Neural progenitor cell (in vitro differentiated cells): ENCODE measurements around the gene EDIL3. TPM values are rescaled to one million over a fixed set of nuclear protein-coding genes. Genes with fewer than 3 reads are reported as not detected.

Experiments used
- DNase-seq: peaks from one replicate; pipeline ENCODE4 v3.0.0-alpha.2; 2016; ENCODE audit warnings: low spot score
- H2AFZ ChIP-seq: fragments of 200-600 bp; sonication (generic); replicated peaks from 2 replicates; pipeline ENCODE4 v1.6.1; 2016; ENCODE audit warnings: antibody characterized with exemption
- H3F3A ChIP-seq: fragments of 200-600 bp; sonication (generic); 2 replicates; pipeline ENCODE4 v1.6.1; 2016; ENCODE audit warnings: antibody characterized with exemption, low read depth
- H3K27ac ChIP-seq: fragments of 200-600 bp; sonication (generic); 2 replicates; pipeline ENCODE4 v1.5.1; 2016; ENCODE audit warnings: mild to moderate bottlenecking
- H3K27me3 ChIP-seq: fragments of 200-600 bp; sonication (generic); 2 replicates; pipeline ENCODE4 v1.6.1; 2016; ENCODE audit warnings: mild to moderate bottlenecking, moderate library complexity
- H3K36me3 ChIP-seq: fragments of 200-600 bp; sonication (generic); 2 replicates; pipeline ENCODE4 v1.5.1; 2016
- H3K4me1 ChIP-seq: fragments of 200-600 bp; sonication (generic); 2 replicates; pipeline ENCODE4 v1.6.1; 2016; ENCODE audit warnings: mixed run types
- H3K4me2 ChIP-seq: fragments of 200-600 bp; sonication (generic); 2 replicates; pipeline ENCODE4 v1.6.1; 2016
- H3K4me3 ChIP-seq: fragments of 200-600 bp; sonication (generic); 2 replicates; pipeline ENCODE4 v1.5.1; 2016
- H3K79me2 ChIP-seq: fragments of 200-600 bp; sonication (generic); 2 replicates; pipeline ENCODE4 v1.6.1; 2016; ENCODE audit warnings: low read depth
- H3K9ac ChIP-seq: fragments of 200-600 bp; sonication (generic); 2 replicates; pipeline ENCODE4 v1.6.1; 2016
- H3K9me3 ChIP-seq: fragments of 200-600 bp; sonication (generic); 2 replicates; pipeline ENCODE4 v1.5.1; 2016; ENCODE audit warnings: low read depth
- H4K20me1 ChIP-seq: fragments of 200-600 bp; sonication (generic); 2 replicates; pipeline ENCODE4 v1.6.1; 2016; ENCODE audit warnings: low read depth
- H3K27ac Mint-ChIP-seq: 3 replicates; pipeline ENCODE4 v1.8.0; 2021; ENCODE audit warnings: mixed read lengths
- H3K27me3 Mint-ChIP-seq: 2 replicates; pipeline ENCODE4 v1.8.0; 2022; ENCODE audit warnings: low read depth, mild to moderate bottlenecking, inconsistent platforms, moderate library complexity, mixed read lengths; ENCODE audit not compliant: insufficient read depth
- H3K36me3 Mint-ChIP-seq: 3 replicates; pipeline ENCODE4 v1.8.0; 2021; ENCODE audit warnings: mixed read lengths
- H3K4me1 Mint-ChIP-seq: 3 replicates; pipeline ENCODE4 v1.8.0; 2021; ENCODE audit warnings: mixed read lengths
- H3K4me3 Mint-ChIP-seq: 3 replicates; pipeline ENCODE4 v1.8.0; 2021; ENCODE audit warnings: mild to moderate bottlenecking, moderate library complexity, mixed read lengths
- H3K9me3 Mint-ChIP-seq: 3 replicates; pipeline ENCODE4 v1.8.0; 2020; ENCODE audit warnings: mixed read lengths
- EZH2 ChIP-seq: fragments of 200-600 bp; sonication (generic); IDR thresholded peaks from 2 replicates; pipeline ENCODE4 v1.6.1; 2017; ENCODE audit warnings: antibody characterized with exemption, mild to moderate bottlenecking, moderate library complexity
- EZH2phosphoT487 ChIP-seq: fragments of 200-600 bp; sonication (generic); IDR thresholded peaks from 2 replicates; pipeline ENCODE4 v1.6.1; 2017; ENCODE audit warnings: antibody characterized with exemption
- total RNA-seq: library from RNA; depleted of rRNA; stranded (reverse); fragments of >200 nt; gene quantifications from 2 replicates; pipeline ENCODE4 v1.2.3, GENCODE V29; 2015; ENCODE audit warnings: low replicate concordance
- TF ChIP-seq, protein P1 (sequence below): fragments of 200-600 bp; sonication (generic); IDR thresholded peaks from 2 replicates; pipeline ENCODE4 v1.5.1; 2017; ENCODE audit warnings: antibody characterized with exemption, mild to moderate bottlenecking

The EDIL3 gene
- total RNA-seq, 1 donor from 2014 or later: 13.8 TPM

DNA sequence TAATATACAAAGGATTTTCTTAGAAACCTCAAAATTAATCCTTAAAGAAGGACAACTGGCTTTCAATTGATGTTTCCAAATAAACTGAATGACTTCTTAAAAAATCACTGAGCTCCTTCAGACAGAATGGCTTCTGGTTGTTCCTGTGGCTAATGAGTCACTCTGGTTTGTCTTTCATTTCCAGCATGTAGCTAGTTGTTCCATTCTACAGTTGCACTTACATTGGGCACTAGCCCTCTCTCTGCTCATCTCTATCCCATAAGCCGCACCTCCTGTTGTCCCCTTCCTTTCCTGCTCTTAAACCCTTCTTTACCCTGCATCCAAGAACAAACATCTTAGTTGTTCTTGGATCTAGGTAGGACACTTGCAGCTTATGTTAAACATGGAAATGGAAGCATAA, 428.8 kb downstream of the EDIL3 start:
- Histone ChIP-seq H3K4me2 (no peak overlapping the region), H3K36me3 (no peaks in the 10 kb centered on the region), H3F3A (no peaks in the 10 kb centered on the region), H3K9ac (no peak overlapping the region), H3K27ac (no peak overlapping the region), H3K4me1 (peaks cover 14% of the 10 kb centered on the region), H4K20me1 (no peaks in the 10 kb centered on the region), H3K27me3 (no peaks in the 10 kb centered on the region), H3K79me2 (no peaks in the 10 kb centered on the region), H3K9me3 (no peaks in the 10 kb centered on the region), H2AFZ (peak overlapping the region; percentile 20), H3K4me3 (no peak overlapping the region)
- Mint-ChIP-seq H3K4me3 (no peak overlapping the region), H3K27ac (no peak overlapping the region), H3K36me3 (no peaks in the 10 kb centered on the region), H3K4me1 (peaks cover 19% of the 10 kb centered on the region), H3K27me3 (no peaks in the 10 kb centered on the region), H3K9me3 (no peaks in the 10 kb centered on the region)
- no peak for TF ChIP-seq EZH2
- no peak for TF ChIP-seq EZH2phosphoT487
- TF ChIP-seq, protein P1, sequence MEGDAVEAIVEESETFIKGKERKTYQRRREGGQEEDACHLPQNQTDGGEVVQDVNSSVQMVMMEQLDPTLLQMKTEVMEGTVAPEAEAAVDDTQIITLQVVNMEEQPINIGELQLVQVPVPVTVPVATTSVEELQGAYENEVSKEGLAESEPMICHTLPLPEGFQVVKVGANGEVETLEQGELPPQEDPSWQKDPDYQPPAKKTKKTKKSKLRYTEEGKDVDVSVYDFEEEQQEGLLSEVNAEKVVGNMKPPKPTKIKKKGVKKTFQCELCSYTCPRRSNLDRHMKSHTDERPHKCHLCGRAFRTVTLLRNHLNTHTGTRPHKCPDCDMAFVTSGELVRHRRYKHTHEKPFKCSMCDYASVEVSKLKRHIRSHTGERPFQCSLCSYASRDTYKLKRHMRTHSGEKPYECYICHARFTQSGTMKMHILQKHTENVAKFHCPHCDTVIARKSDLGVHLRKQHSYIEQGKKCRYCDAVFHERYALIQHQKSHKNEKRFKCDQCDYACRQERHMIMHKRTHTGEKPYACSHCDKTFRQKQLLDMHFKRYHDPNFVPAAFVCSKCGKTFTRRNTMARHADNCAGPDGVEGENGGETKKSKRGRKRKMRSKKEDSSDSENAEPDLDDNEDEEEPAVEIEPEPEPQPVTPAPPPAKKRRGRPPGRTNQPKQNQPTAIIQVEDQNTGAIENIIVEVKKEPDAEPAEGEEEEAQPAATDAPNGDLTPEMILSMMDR: no peak
- no peak for DNase-seq

DNA sequence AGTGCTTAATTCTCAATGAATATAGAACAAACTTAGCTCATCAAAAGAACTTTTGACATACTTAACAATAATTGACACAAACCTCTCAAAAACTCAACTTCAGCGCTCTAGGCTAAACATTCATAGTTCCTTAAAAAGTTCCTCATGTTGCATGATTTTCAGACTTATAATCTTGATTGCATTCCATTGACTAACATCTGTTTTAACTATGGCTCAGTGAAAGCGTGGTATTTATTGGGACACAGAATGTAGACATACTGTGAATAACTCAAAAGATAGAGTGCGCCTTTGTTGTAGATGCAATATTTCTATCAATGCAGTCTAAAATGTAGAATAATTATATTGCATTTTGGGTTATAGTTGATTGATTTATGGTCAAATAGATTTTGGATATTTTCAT, 436.9 kb downstream of the EDIL3 start:
- H4K20me1 ChIP-seq: no peaks in the 10 kb centered on the region
- no peaks in the 10 kb centered on the region for H3K36me3 ChIP-seq
- no peaks in the 10 kb centered on the region for H3K9me3 Mint-ChIP-seq
- DNase-seq: no peak
- no peak overlapping the region for H3K9ac ChIP-seq
- no peak overlapping the region for H3K27ac ChIP-seq
- TF ChIP-seq EZH2: no peak
- no peak for TF ChIP-seq EZH2phosphoT487
- TF ChIP-seq, protein P1: no peak
- H3K4me3 Mint-ChIP-seq: no peak overlapping the region
- no peaks in the 10 kb centered on the region for H3F3A ChIP-seq
- H3K27me3 Mint-ChIP-seq: no peaks in the 10 kb centered on the region
- no peak overlapping the region for H2AFZ ChIP-seq
- H3K79me2 ChIP-seq: no peaks in the 10 kb centered on the region
- no peak overlapping the region for H3K27ac Mint-ChIP-seq
- no peak overlapping the region for H3K4me2 ChIP-seq
- no peaks in the 10 kb centered on the region for H3K4me1 ChIP-seq
- no peak overlapping the region for H3K4me3 ChIP-seq
- H3K27me3 ChIP-seq: no peaks in the 10 kb centered on the region
- H3K4me1 Mint-ChIP-seq: peaks cover 8% of the 10 kb centered on the region
- H3K36me3 Mint-ChIP-seq: peaks cover 2% of the 10 kb centered on the region
- H3K9me3 ChIP-seq: no peaks in the 10 kb centered on the region

DNA sequence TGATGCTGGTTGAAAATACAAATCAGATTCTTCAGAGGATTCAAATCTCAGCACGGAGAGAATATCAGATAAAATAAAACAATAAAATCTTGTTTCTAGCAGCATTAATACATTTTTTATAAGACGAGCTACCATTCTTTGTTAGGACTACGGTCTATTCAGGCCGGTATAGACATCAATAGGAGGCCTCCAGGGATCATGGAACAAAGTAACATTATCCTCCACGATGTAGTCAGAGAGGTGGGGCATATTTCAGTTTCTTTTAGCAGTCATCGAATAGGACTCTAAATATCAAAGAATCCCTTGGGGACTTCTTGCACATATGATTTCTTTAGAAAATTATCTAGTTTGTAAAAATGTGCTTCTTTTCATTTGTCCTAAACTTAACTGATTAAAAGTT, 438.2 kb downstream of the EDIL3 start:
- H3K9me3 ChIP-seq: no peaks in the 10 kb centered on the region
- no peak overlapping the region for H3K27ac ChIP-seq
- no peak overlapping the region for H3K9ac ChIP-seq
- TF ChIP-seq EZH2phosphoT487: no peak
- TF ChIP-seq, protein P1: no peak
- TF ChIP-seq EZH2: no peak
- Mint-ChIP-seq H3K36me3 (peaks cover 2% of the 10 kb centered on the region), H3K9me3 (no peaks in the 10 kb centered on the region), H3K27me3 (no peaks in the 10 kb centered on the region), H3K4me1 (peaks cover 8% of the 10 kb centered on the region), H3K4me3 (no peak overlapping the region), H3K27ac (no peak overlapping the region)
- no peak overlapping the region for H3K4me2 ChIP-seq
- H2AFZ ChIP-seq: no peak overlapping the region
- H4K20me1 ChIP-seq: no peaks in the 10 kb centered on the region
- H3K36me3 ChIP-seq: no peaks in the 10 kb centered on the region
- H3K4me3 ChIP-seq: no peak overlapping the region
- H3F3A ChIP-seq: no peaks in the 10 kb centered on the region
- H3K4me1 ChIP-seq: no peaks in the 10 kb centered on the region
- DNase-seq: no peak
- H3K27me3 ChIP-seq: no peaks in the 10 kb centered on the region
- no peaks in the 10 kb centered on the region for H3K79me2 ChIP-seq

DNA sequence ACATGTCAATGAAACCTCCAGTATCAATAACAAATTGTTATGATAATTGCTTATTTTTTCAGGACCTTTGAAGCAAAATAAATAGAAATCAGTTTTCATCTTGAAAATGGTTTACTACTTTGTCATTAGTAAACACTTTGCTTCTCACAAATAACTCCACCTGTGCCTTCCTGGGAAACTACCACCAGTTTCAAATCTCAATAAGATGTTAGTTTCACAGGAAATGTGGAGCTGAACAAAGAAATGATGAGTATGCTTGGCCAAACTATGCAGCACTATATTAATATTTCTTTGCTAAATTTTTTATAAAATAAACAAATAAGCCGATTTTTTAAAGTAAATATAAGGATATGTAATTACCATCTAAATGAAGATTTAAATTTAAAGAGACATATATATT, 442.5 kb downstream of the EDIL3 start:
- Mint-ChIP-seq H3K4me3 (no peak overlapping the region), H3K4me1 (peaks cover 6% of the 10 kb centered on the region), H3K27me3 (no peaks in the 10 kb centered on the region), H3K9me3 (no peaks in the 10 kb centered on the region), H3K36me3 (peaks cover 2% of the 10 kb centered on the region), H3K27ac (no peak overlapping the region)
- H3K9me3 ChIP-seq: no peaks in the 10 kb centered on the region
- no peak for DNase-seq
- H3K27me3 ChIP-seq: no peaks in the 10 kb centered on the region
- no peaks in the 10 kb centered on the region for H4K20me1 ChIP-seq
- H3K9ac ChIP-seq: no peak overlapping the region
- H3K4me3 ChIP-seq: no peak overlapping the region
- no peaks in the 10 kb centered on the region for H3F3A ChIP-seq
- H3K4me1 ChIP-seq: no peaks in the 10 kb centered on the region
- H3K4me2 ChIP-seq: no peak overlapping the region
- H3K27ac ChIP-seq: no peak overlapping the region
- H3K79me2 ChIP-seq: no peaks in the 10 kb centered on the region
- TF ChIP-seq EZH2phosphoT487: no peak
- TF ChIP-seq, protein P1: no peak
- TF ChIP-seq EZH2: no peak
- no peaks in the 10 kb centered on the region for H3K36me3 ChIP-seq
- no peak overlapping the region for H2AFZ ChIP-seq
